ENCODE measurements around the gene TBC1D1. TPM values are rescaled to one million over a fixed set of nuclear protein-coding genes. Genes with fewer than 3 reads are reported as not detected.
A peak's percentile ranks its signal among the peaks of the same experiment; 100 is the strongest.

The TBC1D1 gene
- total and polyA plus RNA-seq, 2 of the 8 experiments (the other 6 are each of a cell fraction or from before 2014, with no cell fraction given): 96.9 to 162 TPM

DNA sequence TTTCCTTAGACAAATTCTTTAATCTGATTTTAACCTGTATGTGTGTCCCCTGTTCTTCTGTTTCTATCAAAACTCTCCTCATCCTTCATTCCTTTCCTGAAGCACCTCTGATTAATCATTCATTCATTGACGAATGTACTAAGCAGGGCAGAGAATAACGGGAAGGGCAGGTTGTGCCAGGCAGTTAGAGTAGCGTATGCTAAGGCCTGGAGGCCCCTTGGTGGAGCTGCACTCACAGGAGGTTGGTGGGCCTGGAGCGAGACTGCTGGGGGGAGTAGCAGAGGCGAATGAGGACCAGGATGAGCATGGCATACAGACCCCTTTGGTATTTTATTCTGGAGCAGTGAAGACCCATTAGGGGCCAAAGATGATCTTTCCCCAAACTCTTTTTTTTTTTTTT is 91.9 kb downstream of the TBC1D1 start:
- Histone ChIP-seq H3K4ac (replicated peaks; ENCODE audit: insufficient read length, low read depth, low read length) (no peak overlapping the region), H3K9ac (replicated peaks in 1 of 4; ENCODE audit: extremely low read depth in 1 of 4, low read depth in 3 of 4, low read length in 3 of 4) (no peak overlapping the region), H3K9me3 (ENCODE audit: insufficient read depth in 2 of 2, low read depth in 1 of 2, low read length in 1 of 2) (no peaks in the 10 kb centered on the region), H3K27me3 (replicated peaks in 1 of 4; ENCODE audit: control insufficient read depth in 3 of 4, extremely low read depth in 1 of 4, insufficient read depth in 3 of 4, low read length in 3 of 4) (no peaks in the 10 kb centered on the region), H3K4me3 (ENCODE audit: extremely low read depth in 1 of 4, insufficient read depth in 2 of 4, low read depth in 3 of 4, low read length in 4 of 4) (no peak overlapping the region), H4K8ac (ENCODE audit: extremely low read depth, insufficient read depth, low read length) (no peak overlapping the region), H2BK20ac (ENCODE audit: low read length) (no peak overlapping the region), H2BK15ac (ENCODE audit: low read length) (no peak overlapping the region), H3K79me2 (ENCODE audit: control insufficient read depth in 1 of 2, insufficient read depth in 2 of 2, low read length in 2 of 2) (peaks cover 0 to 88% of the 10 kb centered on the region in 2 experiments; a peak in 3 of 4 replicates), H3K56ac (replicated peaks; ENCODE audit: insufficient read length, low read depth, low read length) (no peak overlapping the region), H4K20me1 (replicated peaks in 1 of 2; ENCODE audit: control insufficient read depth in 1 of 2, insufficient read depth in 2 of 2, low read length in 2 of 2) (peaks cover 6 to 7% of the 10 kb centered on the region in 2 experiments), H3K18ac (ENCODE audit: extremely low read depth, low read length) (no peak overlapping the region), H4K5ac (ENCODE audit: insufficient read length, low read depth, low read length) (no peak overlapping the region), H2BK5ac (ENCODE audit: low read depth, low read length) (no peak overlapping the region), H2AFZ (ENCODE audit: low read length) (no peak overlapping the region), H3K23me2 (ENCODE audit: low read depth, low read length) (peaks cover 3% of the 10 kb centered on the region; the same call in 1 of the 2 replicates), H2BK120ac (replicated peaks; ENCODE audit: low read depth, low read length) (no peak overlapping the region), H3K27ac (ENCODE audit: low read depth, low read length) (no peak overlapping the region), H3K4me2 (ENCODE audit: insufficient read depth in 1 of 2, low read depth in 2 of 2, low read length in 2 of 2) (no peak overlapping the region), H2BK12ac (ENCODE audit: low read depth, low read length) (no peak overlapping the region), H3K79me1 (ENCODE audit: low read depth, low read length) (no peaks in the 10 kb centered on the region), H3K23ac (ENCODE audit: insufficient read length) (no peak overlapping the region), H4K91ac (replicated peaks; ENCODE audit: insufficient read length, low read length) (no peak overlapping the region), H3K14ac (ENCODE audit: insufficient read length) (no peak overlapping the region), H3K4me1 (replicated peaks in 1 of 4; ENCODE audit: control insufficient read depth in 3 of 4, insufficient read depth in 4 of 4, low read length in 3 of 4) (peaks cover 6 to 20% (median 13%) of the 10 kb centered on the region in 4 experiments; a peak in 6 of 7 replicates), H3K36me3 (ENCODE audit: control insufficient read depth in 2 of 4, insufficient read depth in 4 of 4, low read length in 3 of 4) (no peaks in the 10 kb centered on the region), H2AK5ac (ENCODE audit: low read depth, low read length) (no peak overlapping the region)
- POLR2A ChIA-PET (ENCODE audit: partially characterized antibody): no interaction called here
- FAIRE-seq (no peak), DNase-seq (ENCODE audit: low read depth in 1 of 2, low spot score in 2 of 2) (no peak)
- no peak for TF ChIP-seq CHD2 (IDR thresholded peaks at IDR 0.05; ENCODE audit: low read length)
- no peak for TF ChIP-seq TCF12 (IDR thresholded peaks at IDR 0.05; ENCODE audit: low read depth, low read length)
- TF ChIP-seq SP2 (IDR thresholded peaks at IDR 0.05; ENCODE audit: low read length): no peak
- no peak for TF ChIP-seq FOSL1 (IDR thresholded peaks at IDR 0.05; ENCODE audit: insufficient read depth, low read depth, low read length)
- peak in 1 of 2 experiments; percentile 21; a peak in 1 of 4 replicates for TF ChIP-seq RAD21 (IDR thresholded peaks at IDR 0.05 in 1 of 2, conservative IDR thresholded peaks at IDR 0.05 in 1 of 2; ENCODE audit: low read depth in 2 of 2, low read length in 2 of 2)
- 76% methylated on average over 5 of the region's 5 CpGs; no CpG with 5 or more reads in 1 of the 2 experiments for WGBS, 2 experiments (ENCODE audit: extremely low coverage in 1 of 2, insufficient coverage in 1 of 2, insufficient read length in 1 of 2, insufficient replicate concordance in 2 of 2, low coverage in 1 of 2, low lambda C conversion rate in 2 of 2, missing lambda C conversion rate in 1 of 2)
- CTCF ChIA-PET (ENCODE audit: partially characterized antibody): interaction anchor here (0.9 to 1.3 kb wide), 2 partner anchors 15 to 19 kb away, joined by 3 read pairs; no protein-coding TSS in a partner anchor
